ENCODE data around the gene ABCD4. TPM values are rescaled to one million over a fixed set of nuclear protein-coding genes. Genes with fewer than 3 reads are reported as not detected.

The ABCD4 gene
- total RNA-seq, 1 experiment from 2014 or later = 45.3 TPM

DNA sequence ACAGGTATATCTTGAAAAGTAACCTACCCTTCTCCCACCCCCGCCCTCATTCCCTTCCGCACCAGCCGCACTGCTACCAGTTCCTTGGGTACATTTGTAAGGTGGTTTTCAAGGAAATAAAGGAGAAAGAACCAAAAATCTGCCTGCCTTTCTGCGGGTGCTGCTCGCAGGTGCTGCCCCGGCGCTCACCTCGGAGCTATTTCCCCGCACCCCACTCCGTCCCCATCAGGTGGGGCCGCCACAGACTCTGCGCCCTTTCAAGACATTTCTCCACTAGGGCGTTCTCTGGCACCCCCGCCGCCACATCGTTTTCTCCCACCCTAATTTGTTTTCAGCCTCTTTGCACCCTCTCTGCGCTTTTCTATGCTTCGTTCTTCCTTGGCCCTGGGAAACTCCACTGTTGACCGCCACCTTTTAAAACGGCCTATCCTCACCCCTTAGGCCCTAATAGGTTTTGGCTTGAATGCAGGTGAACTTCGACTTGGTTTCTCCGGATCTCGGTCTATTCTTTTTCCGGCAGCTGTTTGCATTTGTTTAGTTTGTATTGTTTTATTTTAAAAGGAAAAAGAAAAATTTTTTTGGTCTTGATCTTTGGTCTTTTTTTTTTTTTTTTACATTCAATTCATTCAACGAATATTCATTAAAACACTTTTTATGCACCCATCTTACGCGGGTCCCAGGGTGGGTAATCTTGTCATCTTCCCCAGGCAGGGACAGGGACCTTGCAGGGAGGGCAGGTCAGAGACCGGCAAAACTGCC is 60.5 kb downstream of the ABCD4 start:
- H3K4me2 ChIP-seq (ENCODE audit: low read length) = no peak overlapping the region
- H3K27me3 ChIP-seq (ENCODE audit: insufficient read depth, low read length) = no peaks in the 10 kb centered on the region
- TF ChIP-seq POLR2A (IDR thresholded peaks at IDR 0.05; ENCODE audit: borderline replicate concordance, extremely low read depth, insufficient read depth, insufficient read length) (no peak), MAX (IDR thresholded peaks at IDR 0.05) (no peak), EGR1 (IDR thresholded peaks at IDR 0.05; ENCODE audit: low read depth) (no peak), POLR2AphosphoS5 (IDR thresholded peaks at IDR 0.05; ENCODE audit: low read depth, low read length) (no peak), SRF (IDR thresholded peaks at IDR 0.05; ENCODE audit: low read depth) (no peak), ZFX (IDR thresholded peaks at IDR 0.05) (no peak), YY1 (IDR thresholded peaks at IDR 0.05; ENCODE audit: extremely low read depth, insufficient replicate concordance, low read depth, low read length) (no peak), REST (IDR thresholded peaks at IDR 0.05; ENCODE audit: low read depth) (no peak)
- no peaks in the 10 kb centered on the region for H3K36me3 ChIP-seq (ENCODE audit: control insufficient read depth in 1 of 2, insufficient read depth in 2 of 2, low read length in 2 of 2)
- ChIA-PET CTCF (no interaction called here), RAD21 (ENCODE audit: low non-redundant PET in 1 of 2, low total read pairs in 2 of 2, uncharacterized antibody in 2 of 2, unreplicated experiment in 2 of 2) (no interaction called here), POLR2A (interaction anchor here (0.6 kb wide), 1 partner anchor 10 kb away, joined by 3 read pairs; no protein-coding TSS in a partner anchor)
- H3K4me3 ChIP-seq (replicated peaks in 1 of 2; ENCODE audit: low read depth in 1 of 2, low read length in 2 of 2) = no peak overlapping the region
- H4K20me1 ChIP-seq (ENCODE audit: insufficient read depth) = no peaks in the 10 kb centered on the region
- no peak overlapping the region for H3K27ac ChIP-seq (ENCODE audit: low read depth, low read length)
- no peaks in the 10 kb centered on the region for H3K9me2 ChIP-seq (ENCODE audit: insufficient read depth)
- H3K9me3 ChIP-seq (ENCODE audit: control insufficient read depth in 1 of 2, insufficient read depth in 1 of 2, low read depth in 1 of 2, low read length in 2 of 2) = no peaks in the 10 kb centered on the region
- H3K9ac ChIP-seq (ENCODE audit: low read length) = no peak overlapping the region
- H3K4me1 ChIP-seq (ENCODE audit: control insufficient read depth in 1 of 2, insufficient read depth in 2 of 2, low read length in 2 of 2) = no peaks in the 10 kb centered on the region
- H3K79me2 ChIP-seq (ENCODE audit: insufficient read depth, low read length) = no peaks in the 10 kb centered on the region
- DNase-seq (ENCODE audit: low read depth, low spot score) (no peak), ATAC-seq (no peak)
- intact Hi-C loops (cut with micrococcal nuclease) = no loop called here
- no TSS peak for BruUV-seq (replicated peaks)
- H2AFZ ChIP-seq (ENCODE audit: low read depth, low read length, poor library complexity, severe bottlenecking) = no peak overlapping the region
